NCI-H1417 (cell line): Measurements from ENCODE around the gene DRD4.

Experiments
- DNase-seq, 3 experiments: peaks; one replicate each; lab custom pipeline; 2025; lab: John Stamatoyannopoulos, UW

The DRD4 gene

DNA sequence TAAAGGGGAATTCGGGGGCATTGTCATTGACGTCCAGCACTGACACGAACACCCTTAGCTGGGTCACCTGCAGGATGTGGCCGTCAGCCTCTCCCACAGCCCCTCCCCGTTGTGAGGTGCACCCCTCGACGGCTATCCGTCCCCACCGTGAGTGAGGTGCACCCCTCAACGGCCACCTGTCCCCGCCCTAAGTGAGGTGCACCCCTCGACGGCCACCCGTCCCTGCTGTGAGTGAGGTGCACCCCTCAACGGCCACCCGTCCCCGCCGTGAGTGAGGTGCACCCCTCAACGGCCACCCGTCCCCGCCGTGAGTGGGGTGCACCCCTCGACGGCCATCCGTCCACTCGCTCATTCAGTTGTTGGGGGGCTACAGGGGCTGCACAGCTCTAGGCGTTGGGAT, 15.2 kb upstream of the DRD4 start:
- DNase-seq: no peak

DNA sequence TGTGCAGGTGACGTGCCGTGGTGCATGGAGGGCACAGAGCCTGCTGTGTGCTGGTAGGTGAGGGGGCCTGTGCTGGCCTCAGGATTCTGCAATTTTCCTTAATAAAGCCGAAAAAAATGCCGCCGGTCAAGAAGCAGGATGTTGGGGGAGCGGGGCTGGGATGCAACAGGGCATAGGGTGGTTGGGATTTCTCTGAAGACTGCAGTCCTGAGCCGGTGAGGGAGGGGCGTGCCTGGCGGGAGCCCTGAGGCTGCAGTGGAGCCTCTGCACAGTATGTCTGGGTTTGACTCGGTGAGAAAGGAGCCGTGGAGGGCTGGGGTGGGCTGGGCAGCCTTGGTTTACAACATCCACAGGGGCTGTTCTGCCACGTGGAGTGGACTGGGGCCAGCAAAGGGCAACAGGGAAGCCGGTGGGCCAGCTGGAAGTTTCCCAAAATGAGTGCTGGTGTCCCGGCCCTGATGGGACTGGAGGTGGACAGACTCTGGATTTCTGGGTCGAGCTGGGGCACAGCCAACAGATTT, 13.7 kb upstream of the DRD4 start:
- no peak for DNase-seq

- DNase-seq: no peak
These were observed 12.9 kb upstream of the DRD4 start for GRCh38 chr11:623999-624704.

- no peak for DNase-seq
These were observed 12.1 kb upstream of the DRD4 start, which contains the start of gene CDHR5 for GRCh38 chr11:624705-625635. Gene CDHR5 (minus strand): TSS chr11:624955. CDS start chr11:624902, 53 bp downstream.

DNA sequence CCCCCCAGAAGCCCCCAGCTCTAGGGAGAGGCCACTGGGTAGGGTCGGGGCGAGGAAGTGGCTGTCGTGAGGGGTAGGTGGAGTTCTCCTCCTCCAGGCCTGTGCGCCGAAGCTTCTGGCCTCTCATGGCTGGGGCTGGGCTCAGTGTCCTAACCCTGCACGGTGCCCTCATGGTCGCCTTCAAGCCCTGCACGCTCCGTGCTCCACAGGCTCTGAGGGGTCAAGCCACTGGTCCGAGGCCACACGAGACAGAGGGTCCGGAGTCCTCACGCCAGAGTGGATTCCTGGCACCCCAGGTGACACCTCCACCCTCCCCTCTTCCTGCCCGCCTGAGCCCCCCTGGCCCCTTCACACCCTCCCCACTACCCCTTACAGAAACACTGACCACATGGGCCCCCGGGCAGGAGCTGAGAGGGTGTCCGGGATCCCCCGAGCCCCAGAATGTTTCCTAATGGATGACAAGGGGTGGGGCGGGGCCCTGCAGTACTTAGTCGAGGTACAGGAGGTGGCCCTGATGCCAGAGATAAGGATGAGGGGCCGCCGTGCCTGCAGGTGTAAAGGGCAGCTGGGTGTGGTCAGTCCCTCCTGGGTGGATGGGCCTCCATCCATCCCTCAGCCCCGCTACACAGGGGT, 11.3 kb upstream of the DRD4 start:
- no peak for DNase-seq

DNA sequence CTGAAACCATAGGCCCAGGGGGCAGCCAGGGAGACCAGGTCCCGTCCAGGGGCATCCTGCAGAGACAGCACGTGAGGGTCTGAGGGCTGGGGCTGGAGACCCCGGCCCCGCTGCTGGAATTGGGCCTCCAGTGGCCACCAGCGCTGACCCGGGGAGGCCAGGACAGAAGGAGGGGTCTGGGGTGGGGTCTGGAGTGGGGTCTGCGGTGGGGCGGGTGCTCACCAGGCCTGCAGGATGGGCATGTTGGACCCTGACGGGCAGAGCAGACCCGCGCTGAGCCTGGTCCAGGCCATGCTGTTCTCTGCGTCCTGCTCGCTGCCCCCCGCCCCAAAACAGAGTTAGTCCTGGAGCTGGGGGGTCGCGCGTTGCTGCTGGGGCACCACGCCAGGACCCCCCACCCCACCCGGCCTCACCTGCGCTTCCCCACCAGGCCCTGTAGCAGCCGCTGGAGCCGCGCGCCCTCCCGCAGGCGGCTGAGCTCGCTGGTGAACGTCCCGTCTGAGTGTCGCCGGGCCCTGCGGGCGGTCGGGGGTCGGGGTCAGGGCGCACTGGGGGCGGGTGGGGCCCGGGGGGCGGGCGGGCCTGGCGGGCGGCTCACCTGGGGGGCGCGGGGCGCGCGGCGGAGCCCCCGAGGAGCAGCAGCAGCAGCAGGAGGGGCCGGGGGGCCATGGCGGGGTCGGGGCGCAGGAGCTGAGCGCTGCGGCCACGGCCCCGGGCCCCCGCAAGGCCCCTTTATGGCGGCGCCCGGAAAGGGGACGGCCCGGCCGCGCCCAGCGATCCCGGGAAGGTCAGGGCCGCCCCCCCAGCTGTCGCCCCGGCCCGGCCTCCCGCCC, 10.4 kb upstream of the DRD4 start, which contains the start of gene SCT:
Gene SCT (minus strand): TSS at position 707 of the 833 bp plus-strand sequence. CDS start 38 bp downstream, at position 669.
- no peak for DNase-seq

DNA sequence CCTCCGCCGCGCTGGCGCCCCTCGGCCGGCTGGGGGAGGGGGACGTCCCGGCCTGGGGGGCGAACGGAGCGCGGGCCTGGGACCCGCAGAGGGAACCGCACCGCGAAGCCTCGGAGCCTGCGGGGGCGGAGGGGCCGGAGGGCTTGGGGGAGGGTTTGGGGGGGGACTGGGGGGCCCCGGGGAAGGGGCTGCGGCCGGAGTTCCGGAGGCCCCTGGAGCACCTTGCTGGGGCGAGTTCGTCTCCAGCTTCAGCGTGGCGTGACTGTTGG, 9.8 kb upstream of the DRD4 start:
- DNase-seq: no peak

- DNase-seq: no peak
These were observed 9.0 kb upstream of the DRD4 start for GRCh38 chr11:628056-628455.

- DNase-seq: peak in 1 of 3 experiments; percentile 48
These were observed 7.9 kb upstream of the DRD4 start for GRCh38 chr11:629237-629583.

DNA sequence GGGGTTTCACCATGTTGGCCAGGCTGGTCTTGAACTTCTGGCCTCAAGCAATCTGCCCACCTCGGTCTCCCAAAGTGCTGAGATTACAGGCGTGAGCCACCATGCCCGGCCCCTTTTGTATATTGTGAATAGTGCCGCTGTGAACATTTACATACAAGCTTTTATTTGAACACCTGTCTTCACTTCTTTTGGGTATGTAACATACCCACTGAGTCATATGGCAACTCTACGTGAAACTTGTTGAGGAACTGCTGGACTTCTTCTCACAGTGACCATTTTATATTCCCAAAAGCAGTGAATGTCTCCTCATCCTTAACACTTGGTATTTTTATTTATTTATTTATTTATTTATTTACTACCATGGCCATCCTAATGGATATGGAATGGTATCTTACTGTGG, 6.2 kb upstream of the DRD4 start:
- DNase-seq: no peak

DNA sequence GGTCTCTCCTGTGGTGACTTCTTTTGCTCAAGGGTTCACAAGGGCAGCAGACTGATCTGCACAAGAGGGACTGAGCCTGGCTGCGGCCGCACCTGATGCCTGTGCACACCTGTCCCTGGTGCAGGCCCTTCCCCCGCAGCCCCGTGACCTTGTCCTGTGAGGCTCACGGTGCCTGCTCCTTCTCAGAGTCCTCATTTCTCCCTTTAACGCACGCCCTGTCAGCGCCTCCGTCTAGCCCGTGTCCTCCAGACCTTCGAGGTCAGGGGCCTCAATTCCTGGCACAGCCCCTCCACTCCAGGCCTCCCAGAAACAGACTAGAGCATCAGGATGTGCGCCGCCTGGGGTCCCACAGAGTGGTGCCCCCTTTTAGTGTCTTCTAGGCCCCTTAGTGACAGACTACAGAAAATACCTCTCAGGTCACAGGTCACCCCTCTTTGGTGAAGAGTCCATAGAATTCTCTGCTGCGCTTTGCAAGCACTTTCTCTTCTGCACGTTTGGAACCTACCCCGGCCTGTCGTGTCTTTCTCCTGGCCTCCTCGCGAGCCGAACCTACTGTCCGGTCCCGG, 1.0 kb upstream of the DRD4 start:
- no peak for DNase-seq

GRCh38 chr11:637333-637592, 194 bp downstream of the DRD4 start:
- DNase-seq: no peak

GRCh38 chr11:637593-638521, 788 bp downstream of the DRD4 start:
- DNase-seq: no peak

DNA sequence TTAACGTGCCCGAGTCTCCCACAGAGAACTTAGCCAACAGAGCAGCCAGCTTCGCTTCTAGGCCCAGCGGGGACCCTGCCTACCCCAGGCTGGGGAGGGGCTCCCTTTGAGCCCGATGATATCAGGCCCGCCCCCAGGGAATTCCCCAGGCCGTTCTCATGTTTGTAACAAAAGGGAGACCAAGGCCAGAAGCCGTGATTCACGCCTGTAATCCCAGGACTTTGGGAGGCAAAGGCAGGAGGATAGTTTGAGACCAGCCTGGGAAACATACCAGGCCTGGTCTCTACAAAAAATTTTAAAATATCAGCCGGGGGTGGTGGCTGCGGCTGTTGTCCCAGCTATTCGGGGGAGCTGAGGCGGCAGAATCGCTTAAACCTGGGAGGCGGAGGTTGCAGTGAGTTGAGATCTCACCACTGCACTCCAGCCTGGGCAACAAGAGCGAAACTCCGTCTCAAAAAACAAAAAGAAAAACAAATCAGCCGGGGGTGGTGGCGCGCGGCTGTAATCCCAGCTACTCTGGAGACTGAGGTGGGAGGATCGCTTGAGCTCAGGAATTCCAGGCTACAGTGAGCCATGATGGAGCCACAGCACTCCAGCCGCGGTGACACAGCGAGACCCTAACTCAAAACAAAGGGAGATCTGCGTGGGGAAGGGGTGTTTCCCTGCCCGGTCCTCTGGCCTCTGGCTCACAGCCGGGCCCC, 1.7 kb downstream of the DRD4 start:
- no peak for DNase-seq

DNA sequence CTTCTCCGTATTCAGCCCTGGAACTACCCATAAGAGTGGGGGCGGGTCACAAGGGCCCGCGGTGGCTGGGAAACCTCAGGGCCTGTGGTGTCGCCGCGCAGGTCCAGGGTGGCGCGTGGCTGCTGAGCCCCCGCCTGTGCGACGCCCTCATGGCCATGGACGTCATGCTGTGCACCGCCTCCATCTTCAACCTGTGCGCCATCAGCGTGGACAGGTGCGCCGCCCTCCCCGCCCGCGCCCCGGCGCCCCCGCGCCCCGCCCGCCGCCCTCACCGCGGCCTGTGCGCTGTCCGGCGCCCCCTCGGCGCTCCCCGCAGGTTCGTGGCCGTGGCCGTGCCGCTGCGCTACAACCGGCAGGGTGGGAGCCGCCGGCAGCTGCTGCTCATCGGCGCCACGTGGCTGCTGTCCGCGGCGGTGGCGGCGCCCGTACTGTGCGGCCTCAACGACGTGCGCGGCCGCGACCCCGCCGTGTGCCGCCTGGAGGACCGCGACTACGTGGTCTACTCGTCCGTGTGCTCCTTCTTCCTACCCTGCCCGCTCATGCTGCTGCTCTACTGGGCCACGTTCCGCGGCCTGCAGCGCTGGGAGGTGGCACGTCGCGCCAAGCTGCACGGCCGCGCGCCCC, 2.4 kb downstream of the DRD4 start:
- DNase-seq: no peak

GRCh38 chr11:640021-640706, 3.1 kb downstream of the DRD4 start:
- DNase-seq: no peak

DNA sequence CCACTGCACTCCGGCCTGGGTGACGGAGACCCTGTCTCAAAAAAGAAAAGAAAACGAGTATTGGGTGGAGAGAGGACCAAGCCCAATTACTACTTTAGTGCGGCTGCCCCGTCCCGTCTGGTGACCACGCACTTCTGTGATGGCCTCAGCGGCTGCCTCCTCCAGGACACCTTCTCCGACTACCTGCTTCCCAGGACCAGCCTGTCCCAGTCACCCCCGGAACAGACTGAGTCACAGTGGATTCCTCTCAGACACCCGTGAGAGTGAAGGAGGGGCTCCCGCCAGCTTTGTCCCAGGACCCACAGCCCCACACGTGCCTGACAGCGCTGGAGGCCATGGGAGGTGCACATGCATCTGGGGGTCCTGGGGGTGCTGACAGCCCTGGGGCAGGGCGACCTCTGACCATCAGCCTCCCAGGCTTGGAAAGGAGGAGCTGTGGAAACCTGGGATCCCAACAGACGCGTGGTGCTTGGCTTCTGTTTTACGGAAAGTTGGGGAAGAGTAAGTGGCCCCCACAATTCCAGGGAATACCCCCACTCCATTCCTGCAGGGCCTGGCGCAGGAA, 4.8 kb downstream of the DRD4 start:
- DNase-seq: no peak

GRCh38 chr11:643366-643765, 6.3 kb downstream of the DRD4 start:
- no peak for DNase-seq
